H9 (cell line): ENCODE data around the gene PHACTR2. TPM values are rescaled to one million over a fixed set of nuclear protein-coding genes. Genes with fewer than 3 reads are reported as not detected.

Source experiments
- DNase-seq: peaks from one replicate; pipeline ENCODE4 v3.0.0-alpha.2; 2017
- H2AFZ ChIP-seq: one replicate; pipeline ENCODE4 v1.6.1; 2013; ENCODE audit warnings: mild to moderate bottlenecking, low read length, control low read depth, moderate library complexity
- H2AK5ac ChIP-seq: 2 replicates; pipeline ENCODE4 v1.6.1; 2013; ENCODE audit warnings: low read length, control low read depth, mixed read lengths; ENCODE audit not compliant: insufficient read length
- H2BK120ac ChIP-seq: one replicate; pipeline ENCODE4 v1.6.1; 2013; ENCODE audit warnings: low read depth, mild to moderate bottlenecking, low read length, control low read depth, inconsistent platforms; ENCODE audit not compliant: poor library complexity, severe bottlenecking
- H2BK12ac ChIP-seq: 2 replicates; pipeline ENCODE4 v1.6.1; 2013; ENCODE audit warnings: low read length, control low read depth, mixed read lengths, low read depth; ENCODE audit not compliant: insufficient read length
- H2BK15ac ChIP-seq: 2 replicates; pipeline ENCODE4 v1.6.1; 2013; ENCODE audit warnings: low read depth, low read length, control low read depth
- H2BK20ac ChIP-seq: one replicate; pipeline ENCODE4 v1.6.1; 2013; ENCODE audit warnings: low read depth, mild to moderate bottlenecking, low read length, control low read depth, inconsistent platforms; ENCODE audit not compliant: poor library complexity, severe bottlenecking
- H2BK5ac ChIP-seq: 2 replicates; pipeline ENCODE4 v1.6.1; 2013; ENCODE audit warnings: low read length, control low read depth, mixed read lengths; ENCODE audit not compliant: insufficient read length
- H3K14ac ChIP-seq: 2 replicates; pipeline ENCODE4 v1.6.1; 2013; ENCODE audit warnings: low read length, control low read depth; ENCODE audit not compliant: insufficient read depth
- H3K18ac ChIP-seq: 2 replicates; pipeline ENCODE4 v1.6.1; 2013; ENCODE audit warnings: low read depth, mild to moderate bottlenecking, mixed read lengths, low read length, control low read depth; ENCODE audit not compliant: insufficient read length
- H3K23ac ChIP-seq: 2 replicates; pipeline ENCODE4 v1.6.1; 2013; ENCODE audit warnings: low read length, control low read depth, mixed read lengths, low read depth; ENCODE audit not compliant: insufficient read length
- H3K23me2 ChIP-seq: 2 replicates; pipeline ENCODE4 v1.6.1; 2013; ENCODE audit warnings: low read depth, mild to moderate bottlenecking, mixed read lengths, low read length, control low read depth; ENCODE audit not compliant: insufficient read length, poor library complexity, severe bottlenecking
- H3K27ac ChIP-seq: 2 replicates; pipeline ENCODE4 v1.5.1; 2013; ENCODE audit warnings: low read length, control low read depth, mixed read lengths, low read depth; ENCODE audit not compliant: insufficient read length
- H3K27me3 ChIP-seq: 2 replicates; pipeline ENCODE4 v1.6.1; 2013; ENCODE audit warnings: low read length, control low read depth, inconsistent platforms; ENCODE audit not compliant: insufficient read depth
- H3K4ac ChIP-seq: 2 replicates; pipeline ENCODE4 v1.6.1; 2013; ENCODE audit warnings: low read depth, mild to moderate bottlenecking, control low read depth, inconsistent platforms, low read length, moderate library complexity
- H3K4me1 ChIP-seq: 2 replicates; pipeline ENCODE4 v1.6.1; 2013; ENCODE audit warnings: low read length, control low read depth, inconsistent platforms; ENCODE audit not compliant: insufficient read depth
- H3K4me2 ChIP-seq: 2 replicates; pipeline ENCODE4 v1.6.1; 2013; ENCODE audit warnings: low read length, control low read depth, mixed read lengths; ENCODE audit not compliant: insufficient read length, insufficient read depth
- H3K56ac ChIP-seq: 2 replicates; pipeline ENCODE4 v1.6.1; 2013; ENCODE audit warnings: low read depth, mild to moderate bottlenecking, mixed read lengths, low read length, control low read depth; ENCODE audit not compliant: insufficient read length
- H3K79me1 ChIP-seq: 2 replicates; pipeline ENCODE4 v1.6.1; 2013; ENCODE audit warnings: low read depth, mild to moderate bottlenecking, moderate library complexity, low read length, control low read depth, inconsistent platforms; ENCODE audit not compliant: insufficient read depth, poor library complexity, severe bottlenecking
- H3K79me2 ChIP-seq: 2 replicates; pipeline ENCODE4 v1.6.1; 2013; ENCODE audit warnings: low read length, control low read depth, inconsistent platforms; ENCODE audit not compliant: insufficient read depth
- H3K9ac ChIP-seq: 2 replicates; pipeline ENCODE4 v1.6.1; 2013; ENCODE audit warnings: low read length, control low read depth, mixed read lengths; ENCODE audit not compliant: insufficient read length; ENCODE audit errors: extremely low read depth
- H3K9me3 ChIP-seq: one replicate; pipeline ENCODE4 v1.6.1; 2013; ENCODE audit warnings: low read depth, low read length, inconsistent platforms; ENCODE audit not compliant: control insufficient read depth
- H3T11ph ChIP-seq: one replicate; pipeline ENCODE4 v1.6.1; 2013; ENCODE audit warnings: mild to moderate bottlenecking, low read length, control low read depth, inconsistent platforms
- H4K20me1 ChIP-seq: one replicate; pipeline ENCODE4 v1.6.1; 2013; ENCODE audit not compliant: control insufficient read depth, insufficient read length, insufficient read depth
- H4K5ac ChIP-seq: 2 replicates; pipeline ENCODE4 v1.6.1; 2013; ENCODE audit warnings: low read depth, mild to moderate bottlenecking, mixed read lengths, low read length, control low read depth; ENCODE audit not compliant: insufficient read length
- H4K8ac ChIP-seq: replicated peaks from 2 replicates; pipeline ENCODE4 v1.6.1; 2013; ENCODE audit warnings: low read length, control low read depth, mixed read lengths, low read depth; ENCODE audit not compliant: insufficient read length
- H4K91ac ChIP-seq: 2 replicates; pipeline ENCODE4 v1.6.1; 2013; ENCODE audit warnings: low read depth, mild to moderate bottlenecking, moderate library complexity, mixed read lengths, low read length, control low read depth; ENCODE audit not compliant: insufficient read length
- H3K27ac Mint-ChIP-seq, 3 experiments: 2 replicates in 2 of 3; 3 replicates in 1 of 3; pipeline ENCODE4 v1.8.0; 2020 to 2021; ENCODE audit warnings: mixed read lengths in 3 of 3, mild to moderate bottlenecking in 1 of 3, moderate library complexity in 1 of 3
- H3K27me3 Mint-ChIP-seq: 2 replicates; pipeline ENCODE4 v1.8.0; 2021; ENCODE audit warnings: low read depth, mild to moderate bottlenecking, moderate library complexity, mixed read lengths
- H3K36me3 Mint-ChIP-seq, 3 experiments: 2 replicates in 2 of 3; 3 replicates in 1 of 3; pipeline ENCODE4 v1.8.0; 2020 to 2021; ENCODE audit warnings: low read depth in 3 of 3, mixed read lengths in 3 of 3; ENCODE audit not compliant: insufficient read depth in 1 of 3
- H3K4me1 Mint-ChIP-seq, 2 experiments: 2 replicates each; pipeline ENCODE4 v1.8.0; 2020; ENCODE audit warnings: mixed read lengths in 2 of 2
- H3K4me3 Mint-ChIP-seq, 2 experiments: 2 replicates in 1 of 2; 3 replicates in 1 of 2; pipeline ENCODE4 v1.8.0; 2020 to 2021; ENCODE audit warnings: mild to moderate bottlenecking in 2 of 2, mixed read lengths in 2 of 2, moderate library complexity in 1 of 2
- H3K9me3 Mint-ChIP-seq, 2 experiments: 2 replicates in 1 of 2; 3 replicates in 1 of 2; pipeline ENCODE4 v1.8.0; 2020; ENCODE audit warnings: mild to moderate bottlenecking in 2 of 2, mixed read lengths in 2 of 2, moderate library complexity in 1 of 2
- CTCF ChIP-seq: fragments of 200-600 bp; sonication (generic); conservative IDR thresholded peaks from 3 replicates; pipeline ENCODE4 v1.8.0; 2021; ENCODE audit warnings: antibody characterized with exemption, mild to moderate bottlenecking
- WGBS: extraction: QIAGEN DNeasy Blood & Tissue Kit; methylation state at CpG from one replicate; pipeline ENCODE4 v1.1.7; 2013; ENCODE audit warnings: missing lambda C conversion rate, low lambda C conversion rate, mixed read lengths; ENCODE audit not compliant: insufficient read length; ENCODE audit errors: extremely low coverage; 5-methylcytosine and 5-hydroxymethylcytosine counted together
- total RNA-seq: library from RNA; stranded (reverse); gene quantifications from 2 replicates; pipeline ENCODE4 v1.2.1, GENCODE V29; 2021

The PHACTR2 gene
- total RNA-seq, 1 experiment from 2014 or later, result 131 TPM

GRCh38 chr6:143727035-143727434 lies 49.3 kb downstream of the PHACTR2 start:
- H4K91ac ChIP-seq, result no peak overlapping the region
- H3K56ac ChIP-seq, result no peak overlapping the region
- Mint-ChIP-seq H3K27me3 (no peaks in the 10 kb centered on the region), H3K27ac (no peak overlapping the region), H3K36me3 (peaks cover 23 to 55% (median 51%) of the 10 kb centered on the region in 3 experiments), H3K4me1 (peaks cover 2 to 4% of the 10 kb centered on the region in 2 experiments; a peak in 3 of 4 replicates), H3K9me3 (peaks cover 0 to 2% of the 10 kb centered on the region in 2 experiments; a peak in 1 of 5 replicates), H3K4me3 (no peak overlapping the region; a peak in 1 of 5 replicates)
- H2BK12ac ChIP-seq, result no peak overlapping the region
- no peak overlapping the region for H4K8ac ChIP-seq
- no peak overlapping the region for H2BK15ac ChIP-seq
- H3K79me2 ChIP-seq, result no peaks in the 10 kb centered on the region
- no peak overlapping the region for H3T11ph ChIP-seq
- no peak overlapping the region for H3K27ac ChIP-seq
- H4K5ac ChIP-seq, result no peak overlapping the region
- no peak overlapping the region for H3K9ac ChIP-seq
- H3K14ac ChIP-seq, result no peak overlapping the region
- no peak overlapping the region for H2BK20ac ChIP-seq
- H2AK5ac ChIP-seq, result no peak overlapping the region
- no peaks in the 10 kb centered on the region for H3K23me2 ChIP-seq
- no peaks in the 10 kb centered on the region for H4K20me1 ChIP-seq
- H3K18ac ChIP-seq, result no peak overlapping the region
- H2BK120ac ChIP-seq, result no peak overlapping the region
- no peaks in the 10 kb centered on the region for H3K9me3 ChIP-seq
- no peaks in the 10 kb centered on the region for H3K27me3 ChIP-seq
- H3K4me2 ChIP-seq, result no peak overlapping the region
- no peaks in the 10 kb centered on the region for H3K4me1 ChIP-seq
- no CpG with 5 or more reads among the region's 1 CpG for WGBS
- no peaks in the 10 kb centered on the region for H3K79me1 ChIP-seq
- H3K23ac ChIP-seq, result no peak overlapping the region
- H2BK5ac ChIP-seq, result no peak overlapping the region
- no peak overlapping the region for H2AFZ ChIP-seq
- TF ChIP-seq CTCF, result no peak
- DNase-seq, result no peak
- no peak overlapping the region for H3K4ac ChIP-seq
